GM06990 (cell line): Measurements from ENCODE around the gene TNKS1BP1.
A peak's percentile ranks its signal among the peaks of the same experiment; 100 is the strongest.
"Not testable (repeated sequence)": the region's sequence is repeated elsewhere in the genome, so short reads cannot be mapped to it uniquely, and the experiment has no call there.

Source experiments
- DNase-seq: peaks from one replicate; pipeline ENCODE4 v3.0.0-alpha.2; 2011; ENCODE audit not compliant: insufficient read length; ENCODE audit errors: extremely low read depth
- H3K27me3 ChIP-seq: replicated peaks from 2 replicates; pipeline ENCODE4 v1.6.0; 2011; ENCODE audit warnings: low read length; ENCODE audit not compliant: control insufficient read depth, insufficient read depth
- H3K36me3 ChIP-seq: 2 replicates; pipeline ENCODE4 v1.5.1; 2011; ENCODE audit warnings: low read length; ENCODE audit not compliant: control insufficient read depth, insufficient read depth
- H3K4me3 ChIP-seq: replicated peaks from 2 replicates; pipeline ENCODE4 v1.5.1; 2011; ENCODE audit warnings: low read depth, mild to moderate bottlenecking, control low read depth, low read length
- TF ChIP-seq, protein P1 (sequence below): IDR thresholded peaks from 2 replicates; pipeline ENCODE4 v1.5.1; 2011; ENCODE audit warnings: low read length, control low read depth, mild to moderate bottlenecking, inconsistent platforms; ENCODE audit not compliant: insufficient read depth, poor library complexity, severe bottlenecking

The TNKS1BP1 gene

DNA sequence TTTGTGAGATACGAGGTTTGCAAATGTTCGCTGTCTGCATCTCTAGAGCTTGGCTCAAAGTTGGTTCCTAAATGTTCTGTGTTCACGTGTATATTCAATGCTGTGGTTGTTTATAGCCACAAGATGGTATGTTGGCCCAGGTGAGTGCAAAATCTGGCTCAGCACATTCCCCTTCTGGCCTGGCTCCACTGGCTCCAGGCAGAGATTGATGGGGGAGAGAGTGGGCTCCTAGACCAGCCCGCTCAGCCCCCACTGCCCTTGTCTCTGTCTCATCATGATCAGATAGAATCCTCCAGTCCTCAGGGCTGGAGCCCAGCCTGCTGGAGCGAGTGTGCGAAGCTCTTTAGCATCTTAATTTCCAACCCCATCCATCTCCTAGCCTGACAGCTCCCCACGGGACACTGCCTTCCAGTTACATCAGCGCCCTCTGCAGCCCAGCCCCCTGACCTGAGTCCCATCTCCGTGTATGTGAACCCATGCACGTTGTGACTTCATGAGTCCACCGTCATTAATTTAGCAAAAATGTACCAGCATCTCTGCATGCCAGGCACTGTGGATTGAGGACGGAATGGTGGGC, 15.4 kb upstream of the TNKS1BP1 start:
- no peak overlapping the region for H3K4me3 ChIP-seq
- TF ChIP-seq, protein P1, sequence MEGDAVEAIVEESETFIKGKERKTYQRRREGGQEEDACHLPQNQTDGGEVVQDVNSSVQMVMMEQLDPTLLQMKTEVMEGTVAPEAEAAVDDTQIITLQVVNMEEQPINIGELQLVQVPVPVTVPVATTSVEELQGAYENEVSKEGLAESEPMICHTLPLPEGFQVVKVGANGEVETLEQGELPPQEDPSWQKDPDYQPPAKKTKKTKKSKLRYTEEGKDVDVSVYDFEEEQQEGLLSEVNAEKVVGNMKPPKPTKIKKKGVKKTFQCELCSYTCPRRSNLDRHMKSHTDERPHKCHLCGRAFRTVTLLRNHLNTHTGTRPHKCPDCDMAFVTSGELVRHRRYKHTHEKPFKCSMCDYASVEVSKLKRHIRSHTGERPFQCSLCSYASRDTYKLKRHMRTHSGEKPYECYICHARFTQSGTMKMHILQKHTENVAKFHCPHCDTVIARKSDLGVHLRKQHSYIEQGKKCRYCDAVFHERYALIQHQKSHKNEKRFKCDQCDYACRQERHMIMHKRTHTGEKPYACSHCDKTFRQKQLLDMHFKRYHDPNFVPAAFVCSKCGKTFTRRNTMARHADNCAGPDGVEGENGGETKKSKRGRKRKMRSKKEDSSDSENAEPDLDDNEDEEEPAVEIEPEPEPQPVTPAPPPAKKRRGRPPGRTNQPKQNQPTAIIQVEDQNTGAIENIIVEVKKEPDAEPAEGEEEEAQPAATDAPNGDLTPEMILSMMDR, result no peak
- no peak for DNase-seq

DNA sequence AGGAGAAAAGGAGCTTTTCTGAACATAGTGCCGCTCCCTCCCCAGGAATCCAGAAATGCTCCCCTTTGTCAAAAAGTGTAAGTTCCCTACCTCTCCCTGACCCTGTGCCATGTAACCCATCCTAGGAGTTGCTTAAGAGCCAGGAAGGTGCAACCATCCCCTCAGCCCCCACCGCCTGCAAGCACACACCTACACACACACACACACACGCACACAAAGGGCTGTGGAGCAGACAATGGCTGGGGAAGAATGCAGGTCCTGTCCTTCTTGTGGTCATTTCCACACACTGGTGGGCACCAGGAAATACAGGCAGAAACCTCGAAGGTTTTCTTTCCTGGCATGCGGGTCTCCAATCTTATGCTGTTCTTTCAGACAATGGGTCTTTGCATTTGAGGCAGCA, 14.6 kb upstream of the TNKS1BP1 start:
- no peak overlapping the region for H3K4me3 ChIP-seq
- H3K36me3 ChIP-seq, result no peaks in the 10 kb centered on the region
- no peak for DNase-seq
- TF ChIP-seq, protein P1, result no peak
- no peaks in the 10 kb centered on the region for H3K27me3 ChIP-seq

More for the DNA sequence above, 15.4 kb upstream of the TNKS1BP1 start:
- Histone ChIP-seq H3K27me3 (no peaks in the 10 kb centered on the region), H3K36me3 (no peaks in the 10 kb centered on the region)

DNA sequence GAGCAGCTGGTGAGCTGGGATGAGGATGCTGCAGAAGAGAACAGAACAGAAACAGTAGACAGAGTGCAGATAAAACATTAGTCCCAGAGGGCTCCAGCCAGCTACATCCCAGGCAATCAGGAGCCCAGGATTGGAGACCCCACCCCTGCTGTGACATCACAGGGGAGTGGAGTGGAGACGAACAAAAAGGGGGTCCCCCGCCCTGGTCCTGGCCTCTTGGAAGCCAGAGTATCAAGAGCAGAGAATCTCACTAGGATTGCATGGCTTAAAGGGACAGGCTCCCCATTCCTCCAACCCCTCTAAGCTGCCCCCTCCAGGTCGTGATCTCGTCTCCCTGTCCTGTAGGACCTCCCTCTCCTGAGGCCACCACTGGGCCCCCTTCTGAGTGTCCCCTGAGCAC, 13.4 kb upstream of the TNKS1BP1 start, which contains the start of gene P2RX3:
Gene P2RX3, plus strand, starts transcription at position 211 of the 400 bp plus-strand sequence. CDS start 199 bp downstream, outside the sequence.
- DNase-seq, result no peak
- Histone ChIP-seq H3K4me3 (no peak within 1 kb of the TSS), H3K27me3 (no peaks in the 10 kb centered on the region), H3K36me3 (no peaks in the 10 kb centered on the region; the same call in 1 of the 2 replicates)
- TF ChIP-seq, protein P1, result no peak

DNA sequence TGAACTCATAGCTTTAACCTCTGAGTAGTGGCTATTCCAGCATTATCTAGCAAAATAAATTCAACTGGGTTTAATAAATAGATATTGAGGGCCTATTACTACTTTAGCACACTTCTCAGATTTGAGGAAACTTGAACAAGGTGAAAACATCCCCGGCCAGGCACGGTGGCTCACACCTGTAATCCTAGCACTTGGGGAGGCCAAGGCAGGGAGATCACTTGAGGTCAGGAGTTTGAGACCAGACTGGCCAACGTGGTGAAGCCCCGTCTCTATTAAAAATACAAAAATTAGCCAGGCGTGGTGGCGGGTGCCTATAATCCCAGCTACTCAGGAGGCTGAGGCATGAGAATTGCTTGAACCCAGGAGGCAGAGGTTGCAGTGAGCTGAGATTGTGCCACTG, 12.1 kb upstream of the TNKS1BP1 start:
- not testable (repeated sequence) for H3K36me3 ChIP-seq, H3K27me3 ChIP-seq, DNase-seq, H3K4me3 ChIP-seq

DNA sequence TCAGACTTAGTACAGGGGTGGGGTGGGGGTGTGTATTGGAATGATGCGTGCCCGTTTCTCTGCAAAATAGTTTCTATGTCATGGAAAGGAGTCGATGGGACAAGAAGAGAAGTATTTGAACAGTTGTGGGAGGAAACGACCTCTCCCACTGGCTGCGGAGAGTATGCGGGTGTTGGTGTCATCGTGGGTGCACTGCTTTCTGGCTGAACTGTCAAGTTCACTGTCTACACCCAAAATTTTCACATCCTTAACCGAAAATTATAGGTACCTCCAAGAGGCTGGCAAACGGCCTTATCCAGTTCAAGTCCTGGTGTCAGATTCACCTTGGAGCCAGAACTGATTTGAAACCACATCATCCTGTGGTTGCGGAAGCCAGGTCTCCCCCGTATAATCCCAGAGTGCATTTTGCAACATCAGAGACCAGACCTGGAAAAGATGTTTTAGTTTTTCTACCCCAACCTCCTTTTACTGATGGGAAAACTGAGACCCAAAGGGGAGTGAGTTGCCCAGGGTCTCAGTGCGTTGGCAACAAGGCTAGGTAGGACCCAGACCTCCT, 11.4 kb upstream of the TNKS1BP1 start:
- H3K36me3 ChIP-seq, result peaks cover 14% of the 10 kb centered on the region
- H3K4me3 ChIP-seq, result peak overlapping the region; percentile 79
- no peaks in the 10 kb centered on the region for H3K27me3 ChIP-seq
- no peak for DNase-seq
- TF ChIP-seq, protein P1, result no peak

DNA sequence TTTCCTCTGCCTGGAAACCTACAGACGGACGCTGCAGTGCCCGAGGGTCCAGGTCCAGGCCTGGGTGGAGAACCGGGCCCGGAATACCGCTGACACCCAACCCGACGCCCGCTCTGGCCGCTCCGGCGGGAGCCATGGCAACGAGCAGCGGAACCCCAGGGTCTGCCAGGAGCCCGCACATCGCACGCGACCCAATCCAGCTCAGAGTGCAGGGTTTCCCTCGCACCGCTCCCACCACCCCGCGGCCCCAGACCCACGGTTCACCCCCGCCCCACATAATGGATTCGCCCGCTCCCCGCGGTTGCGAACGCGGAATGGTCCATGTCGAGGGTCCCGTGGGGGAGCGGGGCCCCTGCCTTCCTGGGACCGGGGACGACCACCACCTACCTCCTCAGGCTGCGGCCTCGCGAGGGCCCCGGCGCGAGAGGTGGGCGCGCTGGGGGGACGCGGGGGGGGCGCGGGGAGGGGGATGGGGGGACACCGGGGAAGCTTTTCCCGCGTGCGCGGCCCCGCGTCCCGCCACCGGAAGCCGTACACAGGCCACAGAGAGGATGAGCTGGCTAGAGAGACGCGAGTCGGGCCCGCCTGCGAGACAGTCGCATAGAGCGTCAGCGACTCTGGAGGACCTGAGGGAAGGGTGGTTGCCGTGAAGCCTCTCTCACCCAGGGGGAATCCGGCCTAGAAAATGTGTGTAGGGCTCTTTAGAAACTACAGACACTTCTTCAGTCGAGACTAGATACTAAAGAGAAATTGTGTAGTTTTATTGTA, 10.8 kb upstream of the TNKS1BP1 start, which contains the start of gene SSRP1:
Gene SSRP1, minus strand, starts transcription at position 550 of the 768 bp plus-strand sequence. CDS start 771 bp downstream, outside the sequence.
- Histone ChIP-seq H3K4me3 (peak within 1 kb of the TSS; percentile 79), H3K36me3 (peaks cover 16% of the 10 kb centered on the region), H3K27me3 (no peaks in the 10 kb centered on the region)
- DNase-seq, result peak; percentile 85
- TF ChIP-seq, protein P1, result peak; percentile 17
